Loucy (cell line): Measurements from ENCODE around the gene FXYD7.

ENCODE experiments used
- H2AFZ ChIP-seq: fragments of 200-600 bp; sonication (generic); 2 replicates; pipeline ENCODE4 v1.6.0; 2016; ENCODE audit warnings: antibody characterized with exemption, mild to moderate bottlenecking, low read length, moderate library complexity
- H3F3A ChIP-seq: fragments of 200-600 bp; 2 replicates; pipeline ENCODE4 v1.6.0; 2016; ENCODE audit warnings: antibody characterized with exemption, low read depth, mild to moderate bottlenecking
- H3K27me3 ChIP-seq: fragments of 200-600 bp; sonication (generic); 2 replicates; pipeline ENCODE4 v1.6.1; 2014; ENCODE audit warnings: low read length, mild to moderate bottlenecking; ENCODE audit not compliant: insufficient read depth, poor library complexity, severe bottlenecking
- H3K36me3 ChIP-seq: fragments of 200-600 bp; sonication (generic); 2 replicates; pipeline ENCODE4 v1.6.1; 2016; ENCODE audit warnings: low read length; ENCODE audit not compliant: insufficient read depth
- H3K4me1 ChIP-seq: fragments of 200-600 bp; sonication (generic); 2 replicates; pipeline ENCODE4 v1.5.1; 2014; ENCODE audit warnings: low read length, mild to moderate bottlenecking; ENCODE audit not compliant: insufficient read depth, poor library complexity, severe bottlenecking
- H3K4me2 ChIP-seq: fragments of 200-600 bp; sonication (generic); 2 replicates; pipeline ENCODE4 v1.6.0; 2014; ENCODE audit warnings: antibody characterized with exemption, low read length, low read depth, mild to moderate bottlenecking; ENCODE audit not compliant: poor library complexity, severe bottlenecking
- H3K4me3 ChIP-seq: fragments of 200-600 bp; sonication (generic); 2 replicates; pipeline ENCODE4 v1.5.1; 2014; ENCODE audit warnings: low read length, mild to moderate bottlenecking, mixed read lengths; ENCODE audit not compliant: poor library complexity, severe bottlenecking
- H3K79me2 ChIP-seq: fragments of 200-600 bp; sonication (generic); 2 replicates; pipeline ENCODE4 v1.6.1; 2014; ENCODE audit warnings: low read length; ENCODE audit not compliant: insufficient read depth
- H3K9ac ChIP-seq: fragments of 200-600 bp; sonication (generic); 2 replicates; pipeline ENCODE4 v1.6.0; 2014; ENCODE audit warnings: mild to moderate bottlenecking, low read depth, low read length, moderate library complexity; ENCODE audit not compliant: poor library complexity, severe bottlenecking
- H3K9me2 ChIP-seq: fragments of 200-600 bp; sonication (generic); replicated peaks from 2 replicates; pipeline ENCODE4 v1.6.1; 2016; ENCODE audit warnings: low read depth, low read length, mixed read lengths
- H3K9me3 ChIP-seq: fragments of 200-600 bp; sonication (generic); 2 replicates; pipeline ENCODE4 v1.6.1; 2014; ENCODE audit warnings: mild to moderate bottlenecking, antibody characterized with exemption, low read length, low read depth; ENCODE audit not compliant: insufficient read depth
- H4K20me1 ChIP-seq: fragments of 200-600 bp; sonication (generic); 2 replicates; pipeline ENCODE4 v1.6.0; 2014; ENCODE audit warnings: antibody characterized with exemption, low read length, mild to moderate bottlenecking; ENCODE audit not compliant: insufficient read depth, poor library complexity, severe bottlenecking
- CTCF ChIP-seq: fragments of 200-600 bp; sonication (generic); conservative IDR thresholded peaks from 2 replicates; pipeline ENCODE4 v1.5.1; 2014; ENCODE audit warnings: mild to moderate bottlenecking, antibody characterized with exemption, low read length
- EZH2phosphoT487 ChIP-seq: fragments of 200-600 bp; IDR thresholded peaks from 2 replicates; pipeline ENCODE4 v1.6.1; 2018; ENCODE audit warnings: antibody characterized with exemption, mild to moderate bottlenecking, moderate library complexity, borderline replicate concordance

Gene FXYD7

GRCh38 chr19:35169221-35169995 is 26.4 kb downstream of the FXYD7 start:
- peaks cover 7% of the 10 kb centered on the region; the same call in 1 of the 2 replicates for H3K9me3 ChIP-seq
- no peaks in the 10 kb centered on the region for H3K9me2 ChIP-seq
- peaks cover 9% of the 10 kb centered on the region; the same call in 1 of the 2 replicates for H3F3A ChIP-seq
- no peak overlapping the region for H3K4me2 ChIP-seq
- no peaks in the 10 kb centered on the region for H4K20me1 ChIP-seq
- no peaks in the 10 kb centered on the region for H3K27me3 ChIP-seq
- no peak for TF ChIP-seq EZH2phosphoT487
- TF ChIP-seq CTCF, result no peak
- H3K36me3 ChIP-seq, result peaks cover 46% of the 10 kb centered on the region
- peaks cover 37% of the 10 kb centered on the region for H3K4me1 ChIP-seq
- H3K79me2 ChIP-seq, result no peaks in the 10 kb centered on the region
- H3K4me3 ChIP-seq, result no peak overlapping the region
- H3K9ac ChIP-seq, result no peak overlapping the region
- no peak overlapping the region for H2AFZ ChIP-seq

DNA sequence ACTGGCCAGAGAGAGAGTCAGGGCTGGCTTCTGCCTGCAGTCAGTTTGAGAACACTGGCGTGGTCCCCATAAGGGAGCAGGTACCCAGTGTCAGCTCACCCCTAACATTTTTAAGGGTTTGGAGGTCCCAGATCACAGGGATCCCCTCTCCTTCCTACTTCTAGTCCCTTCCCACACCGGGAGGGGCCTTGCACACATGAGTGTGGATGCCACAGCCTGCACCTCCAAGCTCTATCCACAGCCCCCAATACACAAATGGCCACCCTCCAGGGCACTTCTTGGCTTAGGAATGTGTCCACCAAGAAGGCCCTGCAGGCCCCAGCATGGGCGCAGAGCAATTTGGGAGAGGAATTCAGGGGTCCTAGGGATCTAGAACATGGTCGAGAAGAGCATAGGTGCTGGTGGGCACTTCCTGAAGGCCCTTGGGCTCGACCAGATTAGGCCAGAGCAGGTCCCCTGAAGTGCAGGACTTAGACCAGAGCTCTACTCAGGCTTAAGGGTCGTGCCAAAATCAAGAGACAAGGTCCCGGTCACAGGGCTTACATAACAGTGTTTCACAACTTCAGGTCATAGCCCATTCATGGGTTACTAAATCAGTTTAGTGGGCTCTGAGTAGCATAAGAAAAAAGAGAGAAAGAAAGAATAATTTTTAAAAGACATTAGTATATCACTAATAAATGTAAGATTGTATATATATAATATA is 27.5 kb downstream of the FXYD7 start:
- no peak overlapping the region for H3K4me3 ChIP-seq
- H3K27me3 ChIP-seq, result no peaks in the 10 kb centered on the region
- H3K4me1 ChIP-seq, result peaks cover 37% of the 10 kb centered on the region
- peaks cover 9% of the 10 kb centered on the region; the same call in 1 of the 2 replicates for H3F3A ChIP-seq
- no peaks in the 10 kb centered on the region for H4K20me1 ChIP-seq
- no peaks in the 10 kb centered on the region for H3K79me2 ChIP-seq
- H3K36me3 ChIP-seq, result peaks cover 35% of the 10 kb centered on the region
- no peaks in the 10 kb centered on the region for H3K9me2 ChIP-seq
- no peak overlapping the region for H3K4me2 ChIP-seq
- peaks cover 7% of the 10 kb centered on the region; the same call in 1 of the 2 replicates for H3K9me3 ChIP-seq
- H2AFZ ChIP-seq, result no peak overlapping the region
- no peak overlapping the region for H3K9ac ChIP-seq
- TF ChIP-seq EZH2phosphoT487, result no peak
- no peak for TF ChIP-seq CTCF

DNA sequence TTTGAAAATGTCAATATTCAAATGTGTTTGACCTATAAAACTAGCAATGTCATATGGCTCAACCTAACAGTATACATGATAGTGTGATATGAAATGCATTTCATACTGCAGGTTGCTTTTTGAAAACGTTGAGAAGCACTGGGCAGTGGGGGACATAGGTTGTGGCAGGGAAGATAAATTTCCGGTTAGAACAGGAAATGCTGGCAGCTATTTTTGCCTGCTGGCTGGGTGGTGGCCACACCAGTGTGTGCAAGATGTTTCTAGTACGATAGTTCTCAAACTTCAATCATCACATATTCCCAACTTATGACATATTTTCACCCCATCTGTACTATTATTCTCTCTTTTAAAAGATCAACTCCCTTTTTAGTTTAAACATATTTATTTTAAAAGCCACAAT is 28.7 kb downstream of the FXYD7 start:
- Histone ChIP-seq H3F3A (peaks cover 8% of the 10 kb centered on the region; the same call in 1 of the 2 replicates), H3K9me2 (no peaks in the 10 kb centered on the region), H3K4me1 (peaks cover 29% of the 10 kb centered on the region), H3K36me3 (peaks cover 23% of the 10 kb centered on the region; the same call in 1 of the 2 replicates), H3K9me3 (no peaks in the 10 kb centered on the region), H3K79me2 (no peaks in the 10 kb centered on the region), H3K9ac (peak overlapping the region; percentile 51), H4K20me1 (no peaks in the 10 kb centered on the region), H3K4me2 (peak overlapping the region; percentile 61), H3K27me3 (no peaks in the 10 kb centered on the region), H2AFZ (no peak overlapping the region), H3K4me3 (peak overlapping the region; percentile 40)
- TF ChIP-seq EZH2phosphoT487 (no peak), CTCF (no peak)
